GM12891 (cell line): ENCODE measurements around the gene LIN9.

ENCODE experiments used
- DNase-seq: peaks from one replicate; pipeline ENCODE4 v3.0.0; 2011; ENCODE audit warnings: low spot score; ENCODE audit not compliant: insufficient read length
- FAIRE-seq: peaks from 2 replicates; lab custom pipeline; 2011; peaks lifted over from hg19 to GRCh38; lab: Jason Lieb, UNC
- PAX5 ChIP-seq: IDR thresholded peaks from 2 replicates; pipeline ENCODE4 v1.6.1; 2011; ENCODE audit warnings: low read length, moderate library complexity, mild to moderate bottlenecking; ENCODE audit not compliant: insufficient read depth, severe bottlenecking
- POLR2A ChIP-seq: IDR thresholded peaks from 2 replicates; pipeline ENCODE4 v1.6.1; 2011; ENCODE audit warnings: low read depth, low read length, control low read depth
- POLR2AphosphoS5 ChIP-seq: IDR thresholded peaks from 2 replicates; pipeline ENCODE4 v1.6.1; 2011; ENCODE audit warnings: low read depth, low read length, control low read depth
- POU2F2 ChIP-seq: IDR thresholded peaks from 2 replicates; pipeline ENCODE4 v1.6.1; 2011; ENCODE audit warnings: low read depth, mild to moderate bottlenecking, control low read depth, low read length, moderate library complexity
- SPI1 ChIP-seq: IDR thresholded peaks from 2 replicates; pipeline ENCODE4 v1.6.1; 2011; ENCODE audit warnings: low read depth, low read length, control low read depth
- TAF1 ChIP-seq: IDR thresholded peaks from 2 replicates; pipeline ENCODE4 v1.6.1; 2011; ENCODE audit warnings: low read depth, low read length, control low read depth

Gene LIN9

DNA sequence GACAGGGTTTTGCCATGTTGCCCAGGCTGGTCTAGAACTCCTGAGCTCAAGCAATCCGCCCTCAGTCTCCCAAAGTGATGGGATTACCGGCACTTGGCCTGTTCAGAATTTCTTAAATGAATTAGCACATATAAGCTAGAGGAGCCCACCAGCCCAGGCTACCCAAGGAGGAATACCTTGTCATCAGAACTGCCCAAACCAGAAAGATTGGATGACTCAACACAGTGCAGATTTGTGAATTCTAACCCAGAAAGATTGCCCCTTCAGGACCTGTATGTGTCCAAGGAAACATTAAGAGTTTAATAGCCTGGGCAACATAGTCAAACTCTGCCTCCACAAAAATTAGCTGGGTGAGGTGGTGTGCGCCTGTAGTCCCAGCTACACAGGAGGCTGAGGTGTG is 14.0 kb upstream of the LIN9 start:
- no peak for DNase-seq
- FAIRE-seq, result no peak
- TF ChIP-seq POLR2A, result no peak
- no peak for TF ChIP-seq POU2F2
- TF ChIP-seq PAX5, result no peak
- no peak for TF ChIP-seq SPI1
- TF ChIP-seq POLR2AphosphoS5, result no peak
- TF ChIP-seq TAF1, result no peak

DNA sequence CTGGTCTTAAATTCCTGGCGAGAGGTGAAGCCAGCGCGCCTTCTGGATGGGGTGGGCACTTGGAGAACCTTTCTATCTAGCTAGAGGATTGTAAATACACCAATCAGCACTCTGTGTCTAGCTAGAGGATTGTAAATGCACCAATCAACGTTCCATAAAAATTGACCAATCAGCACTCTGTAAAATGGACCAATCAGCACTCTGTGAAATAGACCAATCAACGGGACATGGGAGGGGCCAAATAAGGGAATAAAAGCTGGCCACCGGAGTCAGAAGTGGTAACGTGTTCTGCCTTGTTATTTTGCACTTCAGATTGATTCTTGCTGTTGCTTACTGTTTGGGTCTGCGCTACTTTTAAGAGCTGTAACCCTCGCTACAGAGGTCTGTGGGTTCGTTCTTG is 12.0 kb upstream of the LIN9 start:
- DNase-seq (no peak), FAIRE-seq (no peak)
- TF ChIP-seq SPI1, result no peak
- TF ChIP-seq POU2F2, result no peak
- TF ChIP-seq POLR2A, result no peak
- TF ChIP-seq POLR2AphosphoS5, result no peak
- no peak for TF ChIP-seq TAF1
- no peak for TF ChIP-seq PAX5

DNA sequence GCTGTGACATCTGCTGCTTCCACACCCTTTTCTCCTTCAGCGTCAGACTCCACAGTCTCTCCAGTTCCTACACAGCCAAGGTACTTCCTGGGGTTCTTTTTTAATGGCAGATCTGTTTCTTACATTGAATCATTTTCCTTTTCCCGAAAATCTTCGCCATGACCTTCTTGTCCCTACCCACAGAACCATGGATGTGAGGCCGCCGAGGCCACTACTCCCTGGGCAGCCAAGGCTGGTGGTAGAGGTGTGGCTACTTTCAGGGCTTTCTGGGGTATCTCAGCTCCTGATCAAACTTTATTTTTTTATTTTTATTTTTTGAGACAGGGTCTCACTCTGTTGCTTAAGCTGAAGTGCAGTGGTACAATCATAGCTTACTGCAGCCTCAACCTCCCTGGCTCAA is 9.5 kb upstream of the LIN9 start:
- no peak for TF ChIP-seq TAF1
- no peak for TF ChIP-seq POU2F2
- TF ChIP-seq PAX5, result no peak
- TF ChIP-seq POLR2AphosphoS5, result no peak
- no peak for TF ChIP-seq SPI1
- no peak for TF ChIP-seq POLR2A
- DNase-seq (no peak), FAIRE-seq (no peak)

DNA sequence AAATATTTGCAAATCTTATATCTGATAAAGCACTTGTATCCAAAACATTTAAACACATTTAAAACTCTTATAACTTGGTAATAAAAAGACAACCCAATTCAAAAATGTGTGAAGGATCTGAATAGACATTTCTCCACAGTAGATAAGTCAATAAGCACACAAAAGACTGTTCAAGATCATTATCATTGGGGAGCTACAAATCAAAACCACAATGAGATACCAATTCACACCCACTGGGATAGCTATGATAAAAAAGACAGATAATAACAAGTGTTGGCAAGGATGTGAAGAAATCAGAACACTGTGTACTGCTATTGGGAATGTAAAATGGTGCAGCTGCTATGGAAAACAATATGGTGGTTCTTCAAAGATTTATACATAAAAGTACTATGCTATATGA is 5.1 kb upstream of the LIN9 start:
- no peak for TF ChIP-seq POLR2AphosphoS5
- TF ChIP-seq PAX5, result no peak
- TF ChIP-seq POLR2A, result no peak
- no peak for TF ChIP-seq TAF1
- TF ChIP-seq SPI1, result no peak
- no peak for FAIRE-seq
- no peak for DNase-seq

DNA sequence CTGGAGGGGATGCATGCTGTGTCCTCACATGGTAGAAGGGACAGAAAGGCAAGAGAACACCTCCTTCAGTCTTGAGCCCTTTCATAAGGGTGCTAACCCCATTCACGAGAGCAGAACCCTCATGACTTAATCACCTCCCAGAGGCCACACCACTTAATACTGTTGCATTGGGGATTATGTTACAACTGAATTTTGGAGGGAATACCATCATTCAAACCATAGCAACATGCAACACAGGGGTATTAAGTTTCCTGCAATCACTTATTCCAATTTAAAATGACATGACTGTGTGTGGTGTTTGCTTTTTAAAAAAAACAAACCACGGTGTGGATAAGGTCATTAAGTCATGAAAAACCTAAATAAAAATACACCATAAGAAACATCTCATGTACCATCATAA is 3.1 kb upstream of the LIN9 start:
- FAIRE-seq (no peak), DNase-seq (no peak)
- TF ChIP-seq POLR2AphosphoS5, result no peak
- no peak for TF ChIP-seq POLR2A
- TF ChIP-seq SPI1, result no peak
- no peak for TF ChIP-seq TAF1
- no peak for TF ChIP-seq PAX5
- TF ChIP-seq POU2F2, result no peak

DNA sequence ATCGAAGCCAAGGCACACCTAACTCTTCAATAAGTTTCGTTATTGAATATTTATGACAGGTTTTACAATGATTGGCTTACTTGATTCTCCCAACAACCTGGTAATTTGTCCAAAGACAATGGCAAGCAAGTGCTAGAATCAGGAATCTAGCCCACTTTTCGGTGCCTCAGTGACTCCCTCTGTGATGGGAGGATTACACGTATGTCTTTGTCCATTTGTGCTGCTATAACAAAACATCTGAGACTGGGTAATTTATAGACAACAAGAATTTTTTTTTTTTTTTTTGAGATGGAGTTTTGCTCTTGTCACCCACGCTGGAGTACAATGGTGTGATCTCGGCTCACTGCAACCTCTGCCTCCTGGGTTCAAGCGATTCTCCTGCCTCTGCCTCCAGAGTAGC is 2.4 kb upstream of the LIN9 start:
- TF ChIP-seq SPI1, result no peak
- no peak for TF ChIP-seq PAX5
- no peak for TF ChIP-seq POLR2A
- no peak for TF ChIP-seq POU2F2
- no peak for TF ChIP-seq TAF1
- TF ChIP-seq POLR2AphosphoS5, result no peak
- DNase-seq (no peak), FAIRE-seq (no peak)

DNA sequence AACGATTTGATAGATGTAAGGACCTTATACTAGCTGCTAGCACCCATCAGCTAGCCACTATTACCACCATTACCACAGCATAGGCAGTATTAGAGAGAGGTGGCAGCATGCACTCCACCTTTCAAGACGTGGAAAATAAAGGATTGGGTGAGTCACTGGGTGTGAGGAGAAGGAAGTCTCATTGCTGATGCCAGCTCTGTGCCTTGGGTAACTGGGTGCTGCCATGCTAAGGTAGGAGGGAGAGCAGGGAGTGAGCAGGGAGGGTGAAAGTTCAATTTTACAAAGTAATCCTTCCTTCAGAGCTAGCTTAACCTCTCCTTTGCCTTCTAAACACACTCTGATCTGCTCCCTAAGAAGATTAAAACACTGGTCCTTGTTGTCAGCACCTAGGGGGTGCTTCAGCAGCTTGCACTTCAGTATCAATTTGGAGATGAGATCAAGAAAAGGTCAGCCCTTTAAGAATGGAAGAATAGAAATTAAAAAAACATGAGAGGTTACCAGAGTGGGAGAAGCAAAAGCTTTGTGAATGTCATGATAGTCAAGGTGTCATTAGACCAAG is 1.8 kb upstream of the LIN9 start:
- TF ChIP-seq TAF1 (no peak), POU2F2 (no peak), SPI1 (no peak), POLR2AphosphoS5 (no peak), PAX5 (no peak), POLR2A (no peak)
- DNase-seq (no peak), FAIRE-seq (no peak)

DNA sequence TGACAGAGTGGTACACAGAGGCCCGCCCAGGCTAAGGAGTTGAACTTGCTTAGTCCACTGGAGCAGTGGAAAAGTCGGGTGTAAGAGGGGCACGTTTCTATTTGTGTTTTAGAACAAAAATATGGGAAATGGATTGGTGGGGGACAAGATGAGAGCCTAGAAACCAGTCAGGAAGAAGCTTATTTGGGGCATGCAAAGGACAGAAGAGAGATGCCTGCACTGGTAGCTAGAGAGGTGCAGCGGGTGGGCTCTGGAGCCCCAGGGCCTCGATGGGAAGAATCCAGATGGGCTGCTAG is 1.2 kb upstream of the LIN9 start:
- DNase-seq, result no peak
- no peak for FAIRE-seq
- TF ChIP-seq SPI1 (no peak), TAF1 (no peak), POU2F2 (no peak), PAX5 (no peak), POLR2AphosphoS5 (no peak), POLR2A (no peak)

DNA sequence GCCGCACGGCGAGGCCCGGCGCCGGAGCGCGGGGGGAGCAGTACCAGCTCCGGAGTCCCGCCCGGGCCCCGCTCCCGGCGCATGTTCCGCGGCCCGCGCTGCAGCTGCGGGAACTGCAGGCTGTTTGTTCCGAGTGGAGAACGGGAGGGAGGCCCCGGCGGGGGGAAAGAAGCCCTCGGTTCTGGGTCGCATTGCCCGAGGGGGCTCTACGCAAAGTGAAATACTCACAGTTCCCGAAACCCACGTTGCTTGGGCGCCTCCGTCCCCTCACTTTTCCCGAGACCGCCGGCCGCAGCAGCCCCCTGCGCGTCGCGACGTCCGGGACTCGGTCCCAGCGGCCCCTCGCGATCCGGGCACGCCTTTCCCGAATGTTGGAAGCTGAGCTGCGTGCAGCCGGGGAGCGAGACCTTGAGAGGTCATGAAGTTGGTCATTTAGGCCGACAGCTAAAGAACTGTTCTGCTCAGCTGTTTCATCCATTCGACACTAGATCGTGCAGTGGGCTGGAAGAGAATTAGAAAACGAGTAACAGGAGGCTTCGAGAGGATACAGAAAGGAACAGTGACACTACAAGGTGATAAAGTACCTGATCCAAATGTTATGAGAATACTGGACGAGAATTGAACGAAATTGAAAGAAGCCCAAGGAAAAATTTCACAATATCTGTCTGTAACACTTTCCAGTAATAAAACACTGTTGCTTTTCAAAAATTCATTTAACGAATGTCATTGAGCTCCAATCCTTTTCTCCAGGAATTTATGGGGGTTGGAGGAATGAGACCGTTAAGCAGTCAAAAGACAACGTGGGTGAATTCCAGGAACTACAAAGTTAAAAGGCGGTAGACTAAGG is 657 bp upstream of the LIN9 start:
- TF ChIP-seq PAX5 (no peak), TAF1 (no peak), SPI1 (no peak), POU2F2 (no peak), POLR2AphosphoS5 (no peak), POLR2A (no peak)
- peak; percentile 64 for FAIRE-seq
- DNase-seq, result no peak
